Measurements from ENCODE around the gene VPS51. TPM values are rescaled to one million over a fixed set of nuclear protein-coding genes. Genes with fewer than 3 reads are reported as not detected.
A peak's percentile ranks its signal among the peaks of the same experiment; 100 is the strongest.

VPS51 gene
- total RNA-seq, 4 donors from 2014 or later = 465 to 843 (median 596) TPM

DNA sequence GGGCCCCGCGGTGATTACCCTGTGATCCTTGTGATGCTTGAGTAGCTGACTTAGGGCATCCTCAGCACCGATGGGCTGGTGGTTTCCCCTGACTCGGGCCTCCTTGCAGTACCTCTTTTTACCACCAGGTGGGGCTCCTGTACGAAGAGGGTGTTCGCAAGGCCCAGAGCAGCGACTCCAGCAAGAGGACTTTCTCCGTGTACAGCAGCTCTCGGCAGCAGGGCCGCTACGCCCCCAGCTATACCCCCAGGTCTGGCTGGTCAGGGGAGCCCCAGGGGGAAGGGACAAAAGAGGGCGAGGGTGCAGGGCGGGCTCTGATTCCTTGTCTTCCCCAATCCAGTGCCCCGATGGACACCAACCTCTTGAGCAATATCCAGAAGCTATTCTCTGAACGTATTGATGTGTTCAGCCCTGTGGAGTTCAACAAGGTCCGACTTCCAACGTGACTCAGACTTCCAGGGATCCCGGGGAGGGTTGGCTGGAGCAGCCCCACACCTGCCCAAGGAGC, 14.4 kb downstream of the VPS51 start:
- H3K27ac ChIP-seq = no peak overlapping the region
- peaks cover 26% of the 10 kb centered on the region for H3K36me3 ChIP-seq

DNA sequence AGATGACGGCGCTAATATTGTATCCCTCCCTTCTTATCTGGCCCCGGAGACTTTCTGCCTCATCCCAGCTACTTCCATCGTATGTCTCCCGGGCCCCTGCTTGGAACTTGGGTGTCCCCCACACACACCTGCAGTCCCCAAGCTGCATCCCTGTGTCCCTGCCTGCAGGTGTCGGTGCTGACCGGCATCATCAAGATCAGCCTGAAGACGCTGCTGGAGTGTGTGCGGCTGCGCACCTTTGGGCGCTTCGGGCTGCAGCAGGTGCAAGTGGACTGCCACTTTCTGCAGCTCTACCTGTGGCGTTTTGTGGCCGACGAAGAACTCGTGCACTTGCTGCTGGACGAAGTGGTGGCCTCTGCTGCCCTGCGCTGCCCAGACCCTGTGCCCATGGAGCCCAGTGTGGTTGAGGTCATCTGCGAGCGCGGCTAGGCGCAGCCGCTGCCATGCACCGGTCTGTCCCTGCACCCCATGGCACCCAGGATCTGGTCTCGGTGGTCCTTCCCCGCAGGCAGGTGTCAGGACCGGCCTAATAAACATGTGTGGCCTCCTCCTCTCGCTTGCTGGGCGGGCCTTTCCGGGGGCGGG, 15.2 kb downstream of the VPS51 start:
- Histone ChIP-seq H3K9me3 (no peaks in the 10 kb centered on the region), H3K27ac (no peak overlapping the region), H3K4me3 (peak overlapping the region; percentile 61), H3K4me1 (peaks cover 57% of the 10 kb centered on the region), H3K36me3 (peaks cover 26% of the 10 kb centered on the region), H3K27me3 (no peaks in the 10 kb centered on the region)
- peak in 1 of 2 donors; percentile 73 for DNase-seq (ENCODE audit: low spot score in 2 of 2)
- 84% methylated on average over 11 of the region's 31 CpGs for WGBS
- no peak for TF ChIP-seq POLR2AphosphoS5 (IDR thresholded peaks at IDR 0.05)
- TF ChIP-seq POLR2A (IDR thresholded peaks at IDR 0.05) = no peak
- TF ChIP-seq, protein P1, sequence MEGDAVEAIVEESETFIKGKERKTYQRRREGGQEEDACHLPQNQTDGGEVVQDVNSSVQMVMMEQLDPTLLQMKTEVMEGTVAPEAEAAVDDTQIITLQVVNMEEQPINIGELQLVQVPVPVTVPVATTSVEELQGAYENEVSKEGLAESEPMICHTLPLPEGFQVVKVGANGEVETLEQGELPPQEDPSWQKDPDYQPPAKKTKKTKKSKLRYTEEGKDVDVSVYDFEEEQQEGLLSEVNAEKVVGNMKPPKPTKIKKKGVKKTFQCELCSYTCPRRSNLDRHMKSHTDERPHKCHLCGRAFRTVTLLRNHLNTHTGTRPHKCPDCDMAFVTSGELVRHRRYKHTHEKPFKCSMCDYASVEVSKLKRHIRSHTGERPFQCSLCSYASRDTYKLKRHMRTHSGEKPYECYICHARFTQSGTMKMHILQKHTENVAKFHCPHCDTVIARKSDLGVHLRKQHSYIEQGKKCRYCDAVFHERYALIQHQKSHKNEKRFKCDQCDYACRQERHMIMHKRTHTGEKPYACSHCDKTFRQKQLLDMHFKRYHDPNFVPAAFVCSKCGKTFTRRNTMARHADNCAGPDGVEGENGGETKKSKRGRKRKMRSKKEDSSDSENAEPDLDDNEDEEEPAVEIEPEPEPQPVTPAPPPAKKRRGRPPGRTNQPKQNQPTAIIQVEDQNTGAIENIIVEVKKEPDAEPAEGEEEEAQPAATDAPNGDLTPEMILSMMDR (IDR thresholded peaks at IDR 0.05) = no peak
- no peak for TF ChIP-seq EP300 (IDR thresholded peaks at IDR 0.05)

More for the DNA sequence above, 14.4 kb downstream of the VPS51 start:
- TF ChIP-seq, protein P1 (IDR thresholded peaks at IDR 0.05) = peak; percentile 99 to 100
- no peak for TF ChIP-seq EP300 (IDR thresholded peaks at IDR 0.05)
- no peak overlapping the region for H3K4me3 ChIP-seq
- H3K4me1 ChIP-seq = peaks cover 50% of the 10 kb centered on the region
- DNase-seq (ENCODE audit: low spot score in 2 of 2) = peak; percentile 94
- 0% methylated on average over 4 of the region's 18 CpGs for WGBS
- no peaks in the 10 kb centered on the region for H3K27me3 ChIP-seq
- H3K9me3 ChIP-seq = no peaks in the 10 kb centered on the region

DNA sequence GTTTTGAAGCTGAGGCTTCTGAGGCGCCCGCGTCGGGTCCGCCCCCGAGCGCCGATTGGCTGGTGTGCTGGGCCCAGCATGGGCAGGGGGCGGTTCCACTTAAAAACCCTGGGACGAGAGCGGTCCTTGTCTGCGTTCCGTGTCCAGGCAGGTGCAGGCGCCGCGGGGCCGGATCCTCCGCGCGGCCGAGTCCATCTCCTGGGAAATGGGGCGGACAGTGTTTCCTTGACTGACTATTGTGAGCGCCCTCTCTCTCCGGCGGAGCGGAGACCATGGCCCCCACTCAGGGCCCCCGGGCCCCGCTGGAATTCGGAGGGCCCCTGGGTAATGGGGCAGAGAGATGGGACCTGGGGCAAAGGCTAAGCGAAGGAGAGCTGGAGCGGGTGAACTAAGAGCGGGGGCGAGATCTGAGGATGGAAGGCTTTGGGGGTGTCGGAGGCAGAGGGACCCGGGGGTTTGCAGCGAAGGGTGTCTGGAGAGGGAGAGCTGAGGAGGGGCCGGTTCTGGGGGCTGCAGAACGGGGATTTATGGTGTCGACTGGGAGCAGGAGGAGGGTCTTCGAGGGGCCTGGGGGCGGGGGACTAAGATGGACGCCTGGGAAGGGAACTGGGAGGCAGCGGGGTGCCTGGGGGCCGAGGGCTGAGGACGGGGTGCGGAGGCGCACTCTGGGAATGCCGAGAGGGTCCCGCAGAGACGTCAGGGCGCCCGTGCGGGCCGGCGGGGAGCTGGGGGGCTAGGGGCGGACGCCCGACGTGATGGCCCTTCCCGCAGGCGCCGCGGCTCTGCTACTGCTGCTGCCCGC, 15.9 kb downstream of the VPS51 start, which contains the start of gene TM7SF2:
Gene TM7SF2, plus strand, starts transcription at position 129 of the 802 bp plus-strand sequence. Its CDS starts 144 bp downstream, at position 273.
- TF ChIP-seq POLR2AphosphoS5 (IDR thresholded peaks at IDR 0.05) (peak in 2 of 3 donors; percentile 20 to 31), EP300 (IDR thresholded peaks at IDR 0.05) (no peak), POLR2A (IDR thresholded peaks at IDR 0.05) (peak in 1 of 2 donors; percentile 31)
- TF ChIP-seq, protein P1 (IDR thresholded peaks at IDR 0.05) = no peak
- Histone ChIP-seq H3K27ac (peak within 1 kb of the TSS; percentile 59), H3K9me3 (no peaks in the 10 kb centered on the region), H3K4me3 (peak within 1 kb of the TSS; percentile 61), H3K36me3 (peaks cover 26% of the 10 kb centered on the region), H3K4me1 (peaks cover 64% of the 10 kb centered on the region), H3K27me3 (no peaks in the 10 kb centered on the region)
- peak; percentile 97 to 98 for DNase-seq (ENCODE audit: low spot score in 2 of 2)
- 1% methylated on average over 19 of the region's 64 CpGs for WGBS

DNA sequence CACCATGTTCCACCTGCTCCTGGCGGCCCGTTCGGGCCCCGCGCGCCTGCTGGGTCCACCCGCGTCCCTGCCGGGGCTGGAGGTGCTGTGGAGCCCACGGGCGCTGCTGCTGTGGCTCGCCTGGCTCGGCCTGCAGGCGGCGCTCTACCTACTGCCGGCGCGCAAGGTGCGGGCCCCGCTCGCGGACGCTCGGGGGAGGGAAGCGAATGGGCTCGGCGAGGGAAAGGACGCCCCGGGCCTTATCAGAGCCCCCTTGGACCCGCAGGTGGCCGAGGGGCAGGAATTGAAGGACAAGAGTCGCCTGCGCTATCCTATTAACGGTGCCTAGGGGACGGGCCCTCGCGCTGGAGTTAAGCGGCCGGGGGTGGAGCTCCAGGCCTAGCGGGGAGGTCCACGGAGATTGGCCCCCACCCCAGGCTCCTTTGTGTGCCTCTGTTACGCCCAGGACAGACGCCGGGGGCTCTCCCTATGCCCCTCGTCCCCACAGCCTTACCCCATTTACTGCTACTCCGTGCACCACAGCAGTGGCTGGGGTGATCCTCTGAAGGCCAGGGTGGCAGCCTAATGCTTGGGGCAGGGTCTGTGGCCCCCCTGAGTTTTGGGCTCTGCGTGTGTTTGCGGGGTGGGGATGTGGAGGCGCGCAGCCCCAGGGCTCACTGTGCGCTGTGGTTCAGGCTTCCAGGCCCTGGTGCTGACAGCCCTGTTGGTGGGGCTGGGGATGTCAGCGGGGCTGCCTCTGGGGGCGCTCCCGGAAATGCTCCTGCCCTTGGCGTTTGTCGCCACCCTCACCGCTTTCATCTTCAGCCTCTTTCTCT, 16.7 kb downstream of the VPS51 start:
- H3K4me3 ChIP-seq = peak overlapping the region; percentile 61
- no peak for TF ChIP-seq POLR2A (IDR thresholded peaks at IDR 0.05)
- TF ChIP-seq EP300 (IDR thresholded peaks at IDR 0.05) = no peak
- peak in 1 of 3 donors; percentile 59 for TF ChIP-seq POLR2AphosphoS5 (IDR thresholded peaks at IDR 0.05)
- TF ChIP-seq, protein P1 (IDR thresholded peaks at IDR 0.05) = peak; percentile 53 to 97
- DNase-seq (ENCODE audit: low spot score in 2 of 2) = peak; percentile 75 to 80
- no peaks in the 10 kb centered on the region for H3K9me3 ChIP-seq
- H3K36me3 ChIP-seq = peaks cover 21% of the 10 kb centered on the region
- peaks cover 67% of the 10 kb centered on the region for H3K4me1 ChIP-seq
- 0% methylated on average over 12 of the region's 57 CpGs for WGBS
- peak overlapping the region; percentile 59 for H3K27ac ChIP-seq
- H3K27me3 ChIP-seq = no peaks in the 10 kb centered on the region

Measured in suprapubic skin (tissue), 4 donors.